HepG2 (cell line): ENCODE results near the gene PRPSAP1. TPM values are rescaled to one million over a fixed set of nuclear protein-coding genes. Genes with fewer than 3 reads are reported as not detected.

Experiments used
- KAT2B ChIP-seq: fragments of 150-350 bp; IDR thresholded peaks from 2 replicates; pipeline ENCODE4 v1.6.1; 2014; ENCODE audit warnings: low read depth, low read length, borderline replicate concordance
- LCORL ChIP-seq, 2 experiments: fragments of 450-650 bp in 1 of 2; sonication (generic) in 1 of 2; formaldehyde crosslinking in 1 of 2; IDR thresholded peaks; 2 replicates each; pipeline versions ENCODE4 v1.5.0 to v1.6.1; 2017 to 2020; ENCODE audit warnings: antibody characterized with exemption in 1 of 2, missing genetic modification reagents in 1 of 2
- NFIC ChIP-seq: IDR thresholded peaks from 2 replicates; pipeline ENCODE4 v1.6.1; 2012; ENCODE audit warnings: mild to moderate bottlenecking, low read length, inconsistent platforms
- PREB ChIP-seq: sonication (generic); formaldehyde crosslinking; IDR thresholded peaks from 2 replicates; pipeline ENCODE4 v1.4.0; 2020; ENCODE audit warnings: missing genetic modification reagents
- PTBP1 ChIP-seq: fragments of 200-400 bp; formaldehyde crosslinking; IDR thresholded peaks from 2 replicates; pipeline ENCODE4 v1.6.1; 2018; ENCODE audit warnings: low read length, low read depth; ENCODE audit not compliant: poor library complexity, severe bottlenecking
- SRSF9 ChIP-seq: fragments of 200-400 bp; formaldehyde crosslinking; IDR thresholded peaks from 2 replicates; pipeline ENCODE4 v1.6.1; 2018; ENCODE audit warnings: borderline replicate concordance, mild to moderate bottlenecking, low read depth, low read length; ENCODE audit not compliant: insufficient read depth, poor library complexity, severe bottlenecking
- TOE1 ChIP-seq: sonication (generic); formaldehyde crosslinking; IDR thresholded peaks from 2 replicates; pipeline ENCODE4 v1.4.0; 2020; ENCODE audit warnings: mild to moderate bottlenecking, missing genetic modification reagents
- ZFP37 ChIP-seq: sonication (generic); formaldehyde crosslinking; IDR thresholded peaks from 2 replicates; pipeline ENCODE4 v1.4.0; 2020; ENCODE audit warnings: missing genetic modification reagents, borderline replicate concordance
- ZFX ChIP-seq: sonication (generic); formaldehyde crosslinking; IDR thresholded peaks from 2 replicates; pipeline ENCODE4 v1.4.0; 2020; ENCODE audit warnings: mild to moderate bottlenecking, low read depth, missing genetic modification reagents, moderate library complexity
- ZNF205 ChIP-seq: IDR thresholded peaks from 2 replicates; pipeline ENCODE4 v1.6.1; 2018; ENCODE audit warnings: missing biosample characterization, missing genetic modification reagents
- ZNF501 ChIP-seq: sonication (generic); formaldehyde crosslinking; IDR thresholded peaks from 2 replicates; pipeline ENCODE4 v1.5.1; 2020; ENCODE audit warnings: mild to moderate bottlenecking, moderate library complexity, missing genetic modification reagents
- ZNF569 ChIP-seq: sonication (generic); formaldehyde crosslinking; IDR thresholded peaks from 2 replicates; pipeline ENCODE4 v1.5.0; 2020; ENCODE audit warnings: mild to moderate bottlenecking, missing genetic modification reagents, moderate library complexity, borderline replicate concordance
- ZNF589 ChIP-seq: sonication (generic); formaldehyde crosslinking; conservative IDR thresholded peaks from 2 replicates; pipeline ENCODE4 v1.8.0; 2022; ENCODE audit warnings: mild to moderate bottlenecking, moderate library complexity, missing genetic modification reagents
- ZNF646 ChIP-seq: sonication (generic); formaldehyde crosslinking; IDR thresholded peaks from 2 replicates; pipeline ENCODE4 v1.9.0; 2021; ENCODE audit warnings: mild to moderate bottlenecking, missing genetic modification reagents
- ZNF691 ChIP-seq: sonication (generic); formaldehyde crosslinking; IDR thresholded peaks from 2 replicates; pipeline ENCODE4 v1.4.0; 2020; ENCODE audit warnings: missing genetic modification reagents, low read depth, mild to moderate bottlenecking, borderline replicate concordance
- ZNF720 ChIP-seq: sonication (generic); formaldehyde crosslinking; IDR thresholded peaks from 2 replicates; pipeline ENCODE4 v1.4.0; 2020; ENCODE audit warnings: missing genetic modification reagents
- ZNF839 ChIP-seq: sonication (generic); formaldehyde crosslinking; IDR thresholded peaks from 2 replicates; pipeline ENCODE4 v1.4.0; 2020; ENCODE audit warnings: missing genetic modification reagents, mild to moderate bottlenecking, borderline replicate concordance
- ZSCAN25 ChIP-seq: sonication (generic); formaldehyde crosslinking; IDR thresholded peaks from 2 replicates; pipeline ENCODE4 v1.8.0; 2022; ENCODE audit warnings: mild to moderate bottlenecking, missing genetic modification reagents
- polyA plus RNA-seq, 8 experiments: library from polyadenylated mRNA; depleted of rRNA in 3 of 8; stranded (reverse) in 7 of 8; unstranded in 1 of 8; fragments of >200 nt; fragmentation: Illumina TruSeq in 4 of 8; extraction: Trizol in 4 of 8; gene quantifications; 2 replicates each; pipeline versions ENCODE4 v1.2.1 to v1.2.3, GENCODE V29; 2011 to 2016; ENCODE audit warnings: low read depth in 4 of 8, missing spikeins in 1 of 8, mixed read lengths in 1 of 8; ENCODE audit not compliant: insufficient read depth in 1 of 8
- total RNA-seq, 5 experiments: library from RNA; depleted of rRNA; stranded (reverse); fragments of >200 nt; fragmentation: Illumina TruSeq; extraction: Trizol; gene quantifications; 2 replicates each; pipeline ENCODE4 v1.2.3, GENCODE V29; 2016; ENCODE audit warnings: low read depth in 1 of 5
- TF ChIP-seq, protein P1 (sequence below): sonication (generic); formaldehyde crosslinking; IDR thresholded peaks from 2 replicates; pipeline ENCODE4 v1.8.1; 2022; ENCODE audit warnings: mild to moderate bottlenecking, missing genetic modification reagents

Gene PRPSAP1
- total and polyA plus RNA-seq, 2 of the 13 experiments (the other 11 are each of a cell fraction or from before 2014, with no cell fraction given), result 91.1 to 314 TPM

DNA sequence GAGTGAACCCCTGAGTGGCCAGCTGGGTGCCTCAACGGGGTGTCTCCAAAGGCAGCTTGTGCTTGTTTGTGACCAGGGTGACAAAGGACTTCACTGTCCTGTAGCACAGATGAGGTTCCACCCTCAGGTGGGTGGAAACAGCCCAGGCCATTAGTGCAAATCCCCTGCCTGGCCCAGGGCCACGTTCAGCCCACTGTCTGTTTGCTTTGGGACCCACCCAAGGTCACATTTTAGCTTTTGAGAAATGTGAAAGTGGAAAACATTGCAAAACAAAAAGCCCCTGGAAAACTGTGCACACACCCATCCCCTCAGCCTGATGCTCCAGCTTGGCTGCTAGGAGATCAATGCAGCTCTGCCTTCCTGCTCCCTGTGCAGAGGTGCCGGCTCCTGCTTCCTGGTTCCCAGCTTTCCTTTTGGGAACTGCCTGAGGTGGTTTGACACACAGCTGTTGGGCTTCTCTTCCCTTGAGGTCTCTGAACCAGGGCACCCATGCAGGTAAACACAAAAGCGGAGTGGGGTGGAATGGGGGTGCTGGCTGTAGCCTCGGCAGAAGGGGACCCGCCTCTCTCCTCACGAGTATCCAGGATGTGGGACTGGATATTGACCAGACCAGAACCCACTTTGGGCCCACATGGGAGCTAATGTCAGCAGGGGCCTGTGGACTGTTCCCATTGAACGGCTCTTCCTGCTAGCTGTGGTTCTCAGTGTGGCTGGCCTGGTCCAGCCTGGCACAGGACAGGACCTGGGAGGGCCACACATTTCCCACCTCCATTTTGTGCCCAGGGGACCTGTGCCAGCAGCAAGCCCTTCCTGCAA lies 22.8 kb upstream of the PRPSAP1 start (continued):
- TF ChIP-seq PREB (CRISPR knock-in tag), result no peak
- no peak; the same call in none of the 2 replicates for TF ChIP-seq ZNF501 (CRISPR knock-in tag)
- peak; percentile 66 for TF ChIP-seq ZFX (CRISPR knock-in tag)
- TF ChIP-seq ZNF205, result no peak; the same call in none of the 2 replicates
- no peak for TF ChIP-seq ZNF720
- TF ChIP-seq KAT2B, result no peak
- peak; percentile 74; the same call in 1 of the 2 replicates for TF ChIP-seq ZNF691
- TF ChIP-seq TOE1, result peak; percentile 63; the same call in 1 of the 2 replicates
- peak; percentile 90 for TF ChIP-seq NFIC
- peak; percentile 88 for TF ChIP-seq LCORL (IDR thresholded peaks at IDR 0.05)
- TF ChIP-seq LCORL (CRISPR knock-in tag; IDR thresholded peaks at IDR 0.05), result peak; percentile 100
- no peak for TF ChIP-seq ZNF646 (CRISPR knock-in tag)
- no peak for TF ChIP-seq ZNF569 (CRISPR knock-in tag)
- no peak for TF ChIP-seq ZFP37 (CRISPR knock-in tag)
- peak; percentile 81 for TF ChIP-seq ZSCAN25 (CRISPR knock-in tag)
- peak; percentile 50 for TF ChIP-seq PTBP1
- TF ChIP-seq ZNF839, result 0 out of 2 replicates have a peak, but pooled peaks have one; percentile 49
- no peak for TF ChIP-seq SRSF9
- no peak for TF ChIP-seq ZNF589 (CRISPR knock-in tag)
- TF ChIP-seq, protein P1, sequence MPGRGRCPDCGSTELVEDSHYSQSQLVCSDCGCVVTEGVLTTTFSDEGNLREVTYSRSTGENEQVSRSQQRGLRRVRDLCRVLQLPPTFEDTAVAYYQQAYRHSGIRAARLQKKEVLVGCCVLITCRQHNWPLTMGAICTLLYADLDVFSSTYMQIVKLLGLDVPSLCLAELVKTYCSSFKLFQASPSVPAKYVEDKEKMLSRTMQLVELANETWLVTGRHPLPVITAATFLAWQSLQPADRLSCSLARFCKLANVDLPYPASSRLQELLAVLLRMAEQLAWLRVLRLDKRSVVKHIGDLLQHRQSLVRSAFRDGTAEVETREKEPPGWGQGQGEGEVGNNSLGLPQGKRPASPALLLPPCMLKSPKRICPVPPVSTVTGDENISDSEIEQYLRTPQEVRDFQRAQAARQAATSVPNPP (CRISPR knock-in tag), result peak; percentile 41; the same call in 1 of the 2 replicates
